Measurements from ENCODE around the gene CXCR1.
"Not testable (repeated sequence)": the region's sequence is repeated elsewhere in the genome, so short reads cannot be mapped to it uniquely, and the experiment has no call there.

Gene CXCR1
- total RNA-seq, result 0 to 0.07 reads per million in 2 donors

DNA sequence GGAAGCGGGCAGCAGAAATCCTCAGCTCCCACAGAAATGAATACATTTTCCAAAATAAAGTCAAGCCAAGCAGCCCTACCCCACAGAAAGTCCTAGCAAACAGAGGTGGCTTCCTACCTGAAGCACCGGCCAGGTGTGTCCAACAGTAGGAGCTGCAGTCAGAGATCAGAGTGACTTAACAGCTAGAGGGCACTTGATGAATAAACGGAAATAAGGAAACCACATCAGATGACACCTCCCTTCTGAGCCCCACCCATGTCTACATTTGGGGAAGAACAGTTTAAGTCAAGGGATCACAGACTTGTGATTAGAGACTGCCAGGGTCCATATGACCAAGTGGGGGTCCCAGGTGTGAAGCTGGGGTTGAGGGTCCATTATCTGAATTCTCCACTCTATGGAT is at the start of gene CXCR1:
CXCR1 (minus strand) TSS at position 172 of the 400 bp plus-strand sequence. CDS start 1,751 bp downstream, outside the sequence.
- DNase-seq, result peak in 3 of 5 experiments; percentile 10 to 72 (median 55)

GRCh38 chr2:218216336-218216673 is 49.5 kb upstream of the CXCR1 start:
- DNase-seq, result no peak

DNA sequence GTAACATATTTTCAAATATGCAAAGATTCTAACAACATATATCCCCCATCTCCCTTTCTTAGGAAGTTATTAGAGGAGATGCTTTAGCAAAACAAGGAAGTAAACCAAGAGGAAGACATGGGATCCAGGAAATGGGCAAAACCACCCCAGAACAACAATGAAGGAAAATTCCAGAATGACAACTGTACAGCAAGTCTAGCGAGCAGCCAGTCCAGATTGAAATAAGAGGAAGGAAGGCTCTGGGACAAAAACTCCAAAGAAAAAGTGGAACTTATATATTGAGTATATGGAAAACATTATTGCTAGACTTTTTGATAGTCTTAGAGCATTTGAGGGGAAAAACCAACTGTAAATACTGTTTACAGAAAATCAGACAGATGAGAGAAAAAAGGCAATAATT is 47.4 kb upstream of the CXCR1 start:
- DNase-seq, result no peak

DNA sequence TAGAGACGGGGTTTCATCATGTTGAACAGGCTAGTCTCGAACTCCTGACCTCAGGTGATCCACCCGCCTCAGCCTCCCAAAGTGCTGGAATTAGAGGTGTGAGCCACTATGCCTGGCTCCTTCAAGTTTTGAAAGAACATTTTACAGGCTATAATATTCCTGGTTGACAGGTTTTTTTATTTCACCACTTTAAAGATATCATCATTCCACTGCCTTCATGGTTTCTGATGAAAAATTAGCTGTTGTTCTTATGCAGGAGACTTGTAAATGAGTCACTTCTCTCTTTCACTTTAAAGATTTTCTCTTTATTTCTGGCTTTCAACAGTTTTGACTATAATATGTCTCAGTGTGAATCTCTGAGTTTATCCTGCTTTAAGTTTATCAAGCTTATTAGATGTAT is 42.3 kb upstream of the CXCR1 start:
- DNase-seq, result no peak

- DNase-seq, result no peak
These were observed 35.5 kb upstream of the CXCR1 start for GRCh38 chr2:218202266-218202665.

GRCh38 chr2:218196974-218197373 is 30.2 kb upstream of the CXCR1 start:
- no peak for DNase-seq

GRCh38 chr2:218194880-218195279 is 28.1 kb upstream of the CXCR1 start:
- DNase-seq, result no peak

- DNase-seq, result no peak
These were observed 26.9 kb upstream of the CXCR1 start for GRCh38 chr2:218193701-218194100.

DNA sequence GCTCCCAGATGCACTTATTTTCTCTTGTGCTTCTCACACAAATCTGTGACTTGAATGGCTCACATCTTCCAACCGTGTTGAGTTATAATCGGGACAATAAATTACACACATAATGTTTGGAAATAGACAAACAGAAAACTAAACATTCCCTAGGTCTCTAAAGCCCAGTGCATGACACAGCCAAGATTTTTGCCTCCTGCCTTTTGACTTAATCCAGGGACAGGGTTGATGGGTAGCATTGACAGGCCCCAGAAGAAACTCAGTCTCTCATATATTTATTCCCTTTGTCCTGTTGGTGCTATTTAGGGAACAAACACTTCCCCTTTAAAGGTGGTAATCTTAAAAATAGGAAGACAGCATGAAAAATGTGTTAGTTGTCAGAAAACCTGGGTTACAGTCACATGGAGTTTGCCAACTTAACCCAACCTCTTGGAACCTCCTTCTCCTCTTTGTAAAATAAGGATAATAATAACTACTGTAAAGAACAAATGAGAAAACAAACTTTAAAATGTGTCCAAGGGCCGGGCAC is 26.2 kb upstream of the CXCR1 start:
- DNase-seq, result no peak

DNA sequence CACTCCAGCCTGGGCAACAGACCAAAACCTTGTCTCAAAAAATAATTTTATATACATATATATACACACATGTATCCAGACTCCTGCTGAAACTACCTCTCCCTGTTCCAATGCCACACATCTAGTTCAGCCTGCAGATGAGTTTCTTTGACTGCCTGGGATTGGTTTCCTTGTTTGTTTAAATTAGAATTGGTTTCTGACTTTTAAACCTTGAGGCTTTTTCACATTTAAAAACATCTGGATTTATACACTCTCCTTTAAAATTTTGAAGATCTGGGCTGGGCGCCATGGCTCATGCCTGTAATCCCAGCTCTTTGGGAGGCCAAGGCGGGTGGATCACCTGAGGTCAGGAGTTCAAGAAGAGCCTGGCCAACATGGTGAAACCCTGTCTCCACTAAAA is 21.8 kb upstream of the CXCR1 start:
- no peak for DNase-seq

DNA sequence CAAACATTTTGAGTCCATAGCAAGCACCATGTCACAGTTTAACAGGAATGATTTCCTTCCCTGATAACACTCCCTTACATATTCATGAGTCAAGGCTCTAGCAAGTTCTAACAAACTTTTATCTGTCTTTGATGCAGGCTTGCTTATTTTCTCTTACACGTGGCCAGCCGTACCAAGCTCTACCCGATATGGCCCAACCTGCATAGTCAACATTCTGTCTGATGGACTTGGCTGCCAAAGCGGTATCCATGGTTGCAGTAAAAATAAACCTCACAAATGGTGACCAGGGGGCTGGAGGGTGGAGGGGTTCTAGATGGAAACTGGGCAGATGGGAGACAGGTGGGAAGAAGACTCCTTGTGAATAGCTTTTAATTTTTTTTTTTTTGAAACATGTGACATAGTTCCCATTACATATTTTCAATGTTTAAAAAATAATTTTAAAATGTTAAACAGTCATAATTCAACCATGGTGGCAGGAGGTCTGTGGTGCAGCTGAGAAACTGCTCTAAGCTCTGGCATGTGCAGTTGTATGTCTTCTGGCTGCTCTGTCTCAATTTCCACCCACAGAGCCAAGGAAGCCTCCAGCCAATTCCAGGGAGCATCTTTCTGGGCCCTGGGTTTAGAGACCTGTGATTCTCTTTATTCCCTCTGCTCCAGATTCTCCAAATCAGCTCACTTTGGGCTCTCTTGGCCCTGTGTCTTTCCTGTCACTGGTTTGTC is 20.7 kb upstream of the CXCR1 start:
- DNase-seq, result no peak

DNA sequence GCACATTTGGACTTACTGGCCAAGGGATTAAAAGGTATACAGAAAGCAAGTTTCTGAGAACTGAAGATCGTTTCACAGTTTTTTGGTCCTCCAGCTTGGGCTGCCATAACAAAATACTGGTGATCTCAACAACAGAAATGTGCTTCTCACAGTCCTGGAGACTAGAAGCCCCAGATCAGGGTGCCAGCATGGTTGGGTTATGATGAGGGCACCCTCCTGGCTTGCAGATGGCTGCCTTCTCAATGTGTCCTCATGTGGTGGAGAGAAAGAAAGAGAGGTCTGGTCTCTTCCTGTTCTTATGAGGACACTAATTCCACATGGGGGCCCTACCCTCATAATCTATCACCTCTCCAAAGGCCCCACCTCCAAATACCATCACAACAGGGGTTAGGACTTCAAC is 20.1 kb upstream of the CXCR1 start:
- no peak for DNase-seq

DNA sequence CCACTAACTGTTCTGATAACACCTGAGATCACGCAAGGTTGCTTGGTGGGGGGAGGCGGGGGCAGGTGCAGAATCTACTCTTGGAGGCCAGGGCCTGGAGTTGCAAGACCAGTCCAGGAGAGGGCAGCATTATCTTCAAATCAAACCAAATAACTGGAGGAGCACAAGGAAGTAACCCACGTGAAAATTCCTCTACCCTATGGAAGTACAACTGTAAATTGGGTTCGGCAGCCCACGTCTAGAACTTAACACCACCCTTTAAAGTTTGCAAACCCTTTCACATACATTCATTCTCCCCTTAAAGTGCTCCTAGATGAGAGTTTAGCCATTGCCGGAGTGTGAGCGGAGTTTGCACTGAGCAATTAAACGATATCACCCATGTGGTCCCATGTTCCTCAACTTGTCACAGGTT is 19.6 kb upstream of the CXCR1 start:
- DNase-seq, result peak; percentile 21 to 75 (median 54)

- no peak for DNase-seq
These were observed 17.6 kb upstream of the CXCR1 start for GRCh38 chr2:218184331-218184730.

- DNase-seq, result no peak
These were observed 13.8 kb upstream of the CXCR1 start for GRCh38 chr2:218180467-218181114.

DNA sequence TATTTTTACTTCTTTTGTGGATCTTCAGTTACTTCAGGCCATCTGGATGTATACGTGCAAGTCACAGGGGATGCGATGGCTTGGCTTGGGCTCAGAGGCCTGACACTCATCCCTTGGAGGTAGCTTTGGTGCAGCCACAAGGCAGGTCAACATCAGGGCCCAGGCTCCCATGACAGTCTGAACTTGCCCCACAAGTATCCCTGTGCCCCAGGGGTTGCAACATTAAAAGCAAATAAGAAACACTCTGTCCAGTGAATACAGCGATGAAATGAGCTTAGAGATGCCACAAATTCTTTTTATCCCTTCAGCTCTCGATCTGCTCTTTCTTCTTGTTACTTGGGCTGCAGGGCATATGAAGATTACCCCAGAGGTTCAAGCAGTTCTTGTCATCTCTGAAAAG is 13.0 kb upstream of the CXCR1 start:
- DNase-seq, result no peak

GRCh38 chr2:218172845-218173244 is 6.1 kb upstream of the CXCR1 start:
- DNase-seq, result no peak

GRCh38 chr2:218171744-218172143 is 5.0 kb upstream of the CXCR1 start:
- not testable (repeated sequence) for DNase-seq

DNA sequence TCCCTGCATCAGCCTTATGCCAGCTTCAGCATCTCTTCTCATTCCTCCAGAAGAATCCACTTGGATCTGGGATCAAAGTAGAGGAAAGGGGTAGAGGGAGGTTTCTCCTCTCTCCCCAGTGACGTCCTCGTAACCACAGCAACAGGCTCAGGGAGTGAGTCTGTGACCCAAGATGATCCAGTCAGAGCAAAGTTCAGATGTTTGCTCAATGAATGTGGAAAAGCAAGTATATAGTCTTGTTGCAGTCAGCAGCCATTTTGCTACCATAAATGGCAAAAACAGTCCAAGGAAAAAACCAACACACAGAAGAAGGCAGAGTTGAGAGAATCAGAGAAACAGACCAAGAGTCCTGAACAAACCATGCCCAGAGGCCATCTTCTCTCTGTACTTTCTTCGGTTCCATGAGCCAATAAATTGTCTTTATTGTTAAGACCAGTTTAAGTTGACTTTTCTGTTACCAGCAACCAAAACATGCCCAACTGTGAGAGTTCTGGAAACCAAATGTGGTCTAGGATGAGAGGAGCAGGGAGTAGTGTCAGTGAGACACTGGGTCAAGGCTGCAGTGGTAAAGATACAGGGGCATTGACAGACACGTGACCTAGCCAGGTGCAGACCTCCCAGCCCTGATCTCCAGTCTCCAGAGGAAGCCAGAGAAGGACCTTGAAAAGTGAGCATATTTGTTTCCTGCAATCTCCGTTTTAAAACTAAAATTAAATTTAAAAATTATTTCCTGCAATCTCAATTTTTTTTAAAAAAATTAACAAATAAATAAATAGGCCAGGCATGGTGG is 3.2 kb upstream of the CXCR1 start:
- DNase-seq, result no peak

DNA sequence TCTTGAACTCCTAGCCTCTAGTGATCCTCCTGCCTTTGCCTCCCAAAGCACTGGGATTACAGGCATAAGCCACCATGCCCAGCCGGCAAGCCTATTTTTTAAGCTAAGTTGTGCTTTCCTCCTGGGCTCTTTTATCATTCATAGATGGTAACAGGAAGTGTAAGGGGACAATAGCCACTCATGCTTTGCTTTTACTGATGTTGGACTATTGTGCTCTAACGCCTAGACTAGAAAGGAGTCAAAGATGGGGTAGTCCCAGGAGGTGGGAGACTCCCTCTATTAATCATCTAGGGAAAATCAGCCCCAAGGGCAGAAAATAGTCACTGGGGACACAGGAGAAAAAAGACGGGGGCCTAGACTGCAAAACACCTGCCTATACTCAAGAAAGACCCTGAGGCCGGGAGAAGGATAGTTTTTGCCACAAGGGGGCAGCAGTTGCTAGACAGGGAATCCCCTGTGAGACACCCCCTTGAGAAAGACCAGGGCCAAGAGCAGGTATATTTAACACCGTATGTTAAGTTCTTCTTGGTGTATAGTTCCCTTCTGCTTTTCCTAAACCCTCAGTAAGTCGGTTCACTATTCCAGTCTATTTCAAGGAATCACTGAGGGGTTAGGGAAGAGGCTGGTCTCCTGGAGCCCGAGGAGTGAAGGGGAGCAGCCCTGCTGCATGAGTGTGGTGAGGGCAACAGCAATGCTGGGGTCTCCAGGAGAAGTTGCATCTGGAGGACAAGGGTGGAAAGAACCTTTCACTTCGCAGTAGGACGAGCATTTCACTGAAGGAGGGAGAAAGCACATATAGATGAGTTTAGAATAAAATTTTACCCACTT is 2.1 kb upstream of the CXCR1 start:
- peak; percentile 13 to 53 (median 41) for DNase-seq

- no peak for DNase-seq
These were observed 1.3 kb upstream of the CXCR1 start for GRCh38 chr2:218168016-218168415.

- DNase-seq, result no peak
These were observed 3.9 kb downstream of the CXCR1 start for GRCh38 chr2:218162814-218163213.

DNA sequence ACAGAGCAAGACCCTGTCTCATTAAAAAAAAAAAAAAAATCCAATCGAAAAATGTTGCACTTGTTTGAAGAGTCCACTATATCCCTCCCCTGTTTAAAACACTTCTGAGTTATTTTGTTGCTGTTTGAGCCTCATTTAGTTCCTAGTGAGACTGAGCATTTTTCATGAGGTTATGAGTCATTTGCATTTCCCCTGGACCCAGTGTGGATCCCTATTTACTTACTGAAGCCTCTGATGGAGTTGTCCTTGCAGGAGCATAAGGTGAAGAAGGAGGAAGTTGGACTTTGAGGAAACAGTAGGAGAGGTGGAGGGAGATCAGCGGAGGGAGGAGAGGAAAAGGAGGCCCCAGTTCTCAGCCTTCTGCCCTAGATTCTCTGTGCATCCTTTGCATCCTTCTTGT is 5.1 kb downstream of the CXCR1 start:
- DNase-seq, result no peak

All from T-helper 2 cell (primary cell).